BJ (cell line): Measurements from ENCODE around the gene CD247. TPM values are rescaled to one million over a fixed set of nuclear protein-coding genes. Genes with fewer than 3 reads are reported as not detected.

Experiments
- CTCF ChIA-PET: fragments of 350-600 bp; formaldehyde crosslinking; extraction: SDS; loops from one replicate; lab custom pipeline; 2021; ENCODE audit warnings: antibody characterized with exemption, inconsistent platforms; lab: Yijun Ruan, JAX
- POLR2A ChIA-PET: fragments of 300-600 bp; sonication (Branson Sonifier 250); formaldehyde crosslinking; extraction: SDS; loops from one replicate; lab custom pipeline; 2021; ENCODE audit warnings: antibody characterized with exemption; lab: Charles Lee
- DNase-seq: peaks from one replicate; pipeline ENCODE4 v3.0.0-alpha.2; 2011; ENCODE audit warnings: low read depth
- H3K27me3 ChIP-seq: 2 replicates; pipeline ENCODE4 v1.6.0; 2011; ENCODE audit warnings: low read length; ENCODE audit not compliant: control insufficient read depth, insufficient read depth
- H3K36me3 ChIP-seq: 2 replicates; pipeline ENCODE4 v1.5.1; 2011; ENCODE audit warnings: low read length; ENCODE audit not compliant: control insufficient read depth, insufficient read depth
- H3K4me3 ChIP-seq: 2 replicates; pipeline ENCODE4 v1.5.1; 2011; ENCODE audit warnings: low read depth, mild to moderate bottlenecking, control low read depth, low read length
- CTCF ChIP-seq: IDR thresholded peaks from 2 replicates; pipeline ENCODE4 v1.5.1; 2011; ENCODE audit warnings: low read depth, mild to moderate bottlenecking, control low read depth, inconsistent platforms, low read length, moderate library complexity; ENCODE audit not compliant: insufficient read depth
- polyA plus RNA-seq: library from polyadenylated mRNA; depleted of rRNA; stranded (reverse); fragments of >200 nt; gene quantifications from 2 replicates; pipeline ENCODE4 v1.2.3, GENCODE V29; 2011

Gene CD247
- polyA plus RNA-seq, 1 experiment = not detected

GRCh38 chr1:167528057-167528728, 9.9 kb upstream of the CD247 start:
- ChIA-PET POLR2A (no interaction called here), CTCF (interaction anchor here (0.6 to 0.7 kb wide), 2 partner anchors 13 to 27 kb away, joined by 3 read pairs; no protein-coding TSS in a partner anchor)

DNA sequence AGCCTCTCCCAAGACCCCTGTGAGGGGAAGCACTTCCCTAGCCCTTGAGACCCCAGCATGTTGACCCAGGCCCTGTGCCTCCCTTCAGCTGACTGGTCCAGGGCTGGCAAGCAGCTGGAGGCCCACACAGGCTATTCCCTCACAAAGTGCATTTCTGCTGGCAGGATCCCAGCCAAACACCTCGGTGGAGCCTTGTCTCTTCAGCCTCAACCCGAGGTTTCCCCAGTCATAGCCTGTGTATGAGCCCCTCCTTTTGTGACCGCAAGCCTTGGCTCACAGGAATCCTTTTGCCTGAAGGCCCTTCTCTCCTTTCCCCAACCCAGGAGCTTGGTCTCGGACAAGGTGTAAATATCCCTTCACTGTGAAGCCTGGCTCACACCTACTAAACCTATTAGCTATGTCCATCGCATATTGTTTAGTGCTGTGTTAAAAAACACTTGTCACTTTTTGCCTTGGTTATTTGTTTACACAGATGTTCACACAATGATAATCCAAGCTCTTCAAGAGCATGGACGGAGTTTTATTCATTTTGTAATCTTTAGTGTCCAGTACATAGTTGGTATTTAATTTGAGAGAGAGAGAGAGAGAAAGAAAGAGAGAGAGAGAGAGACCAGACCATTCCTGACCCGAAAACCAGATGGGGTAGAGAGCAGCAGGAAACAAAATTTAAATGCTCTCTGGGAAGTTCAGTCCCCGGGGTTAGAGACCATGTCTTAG, 8.5 kb upstream of the CD247 start:
- TF ChIP-seq CTCF = no peak
- DNase-seq = no peak
- POLR2A ChIA-PET = no interaction called here
- no peaks in the 10 kb centered on the region for H3K36me3 ChIP-seq
- no peak overlapping the region for H3K4me3 ChIP-seq
- H3K27me3 ChIP-seq = peaks cover 1% of the 10 kb centered on the region; the same call in 1 of the 2 replicates
- CTCF ChIA-PET = interaction anchor here (0.6 to 1.7 kb wide), 3 partner anchors 13 to 258 kb away, joined by 3 to 6 read pairs (median 4); no protein-coding TSS in a partner anchor

More at GRCh38 chr1:167528057-167528728, 9.9 kb upstream of the CD247 start:
- Histone ChIP-seq H3K36me3 (no peaks in the 10 kb centered on the region), H3K4me3 (no peak overlapping the region), H3K27me3 (peaks cover 1% of the 10 kb centered on the region; the same call in 1 of the 2 replicates)
- no peak for DNase-seq
- no peak for TF ChIP-seq CTCF

- CTCF ChIA-PET = interaction anchor here (1.3 to 2.0 kb wide), 2 partner anchors 9 to 16 kb away, joined by 3 to 12 read pairs; no protein-coding TSS in a partner anchor
- POLR2A ChIA-PET = no interaction called here
Observed at GRCh38 chr1:167524651-167525050, 6.3 kb upstream of the CD247 start.

DNA sequence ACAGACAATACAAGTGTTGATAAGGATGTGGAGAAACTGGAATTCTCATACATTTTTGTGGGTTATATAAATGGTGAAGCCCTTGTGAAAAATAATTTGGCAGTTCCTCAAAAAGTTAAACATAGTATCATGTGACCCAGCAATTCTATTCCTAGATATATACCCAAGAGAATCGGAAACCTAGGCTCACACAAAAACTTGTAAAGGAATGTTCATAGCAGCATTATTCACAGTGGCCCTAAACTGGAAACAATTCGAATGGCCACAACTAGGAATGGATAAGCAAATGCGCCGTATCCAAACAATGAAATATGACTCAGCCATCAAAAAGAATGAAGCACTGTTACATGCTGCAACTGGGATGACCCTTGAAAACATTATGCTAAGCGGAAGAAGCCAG, 3.9 kb upstream of the CD247 start:
- ChIA-PET POLR2A (no interaction called here), CTCF (no interaction called here)
- TF ChIP-seq CTCF = no peak
- no peaks in the 10 kb centered on the region for H3K36me3 ChIP-seq
- no peak overlapping the region for H3K4me3 ChIP-seq
- H3K27me3 ChIP-seq = peaks cover 3% of the 10 kb centered on the region; the same call in 1 of the 2 replicates
- no peak for DNase-seq

More at GRCh38 chr1:167524651-167525050, 6.3 kb upstream of the CD247 start:
- DNase-seq = no peak
- Histone ChIP-seq H3K4me3 (no peak overlapping the region), H3K36me3 (no peaks in the 10 kb centered on the region), H3K27me3 (peaks cover 1% of the 10 kb centered on the region; the same call in 1 of the 2 replicates)
- TF ChIP-seq CTCF = no peak

- no peaks in the 10 kb centered on the region for H3K36me3 ChIP-seq
- TF ChIP-seq CTCF = no peak
- no peak for DNase-seq
- H3K27me3 ChIP-seq = peaks cover 3% of the 10 kb centered on the region; the same call in 1 of the 2 replicates
- ChIA-PET POLR2A (no interaction called here), CTCF (no interaction called here)
- H3K4me3 ChIP-seq = no peak overlapping the region
Observed at GRCh38 chr1:167520711-167521206, 2.4 kb upstream of the CD247 start.
